ENCODE data around the gene ACP3. TPM values are rescaled to one million over a fixed set of nuclear protein-coding genes. Genes with fewer than 3 reads are reported as not detected.

The ACP3 gene
- total RNA-seq, 4 donors from 2014 or later, result 0.22 TPM; not detected in 3

DNA sequence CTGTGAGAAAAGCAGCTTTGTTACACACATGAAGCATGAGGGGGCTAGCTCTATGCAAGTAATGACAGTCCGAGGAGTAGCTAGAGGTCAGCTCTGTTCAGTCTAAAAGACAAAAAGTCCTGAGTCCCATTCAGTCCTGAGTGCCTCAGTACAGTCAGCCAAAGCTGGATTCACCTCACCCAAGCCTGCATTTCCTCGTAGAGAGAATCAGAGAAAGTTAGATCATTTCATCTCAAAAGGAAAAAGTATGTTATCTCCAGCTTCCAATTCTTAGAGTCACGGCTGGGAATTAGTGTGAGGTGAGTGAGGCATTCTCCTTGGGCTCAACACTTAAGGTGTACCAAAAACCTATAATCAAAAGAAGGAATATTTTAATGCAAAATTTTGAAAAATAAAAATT lies 5.9 kb upstream of the ACP3 start:
- intact Hi-C loops (cut with DNase I; ENCODE audit: low total_unique reads), result no loop called here
- Histone ChIP-seq H3K4me3 (no peak overlapping the region), H3K4me1 (no peaks in the 10 kb centered on the region), H3K9me3 (no peaks in the 10 kb centered on the region), H3K36me3 (no peaks in the 10 kb centered on the region), H3K27ac (no peak overlapping the region), H3K27me3 (no peaks in the 10 kb centered on the region)
- DNase-seq, result no peak
- TF ChIP-seq POLR2A (IDR thresholded peaks at IDR 0.05), result no peak
- TF ChIP-seq, protein P1, sequence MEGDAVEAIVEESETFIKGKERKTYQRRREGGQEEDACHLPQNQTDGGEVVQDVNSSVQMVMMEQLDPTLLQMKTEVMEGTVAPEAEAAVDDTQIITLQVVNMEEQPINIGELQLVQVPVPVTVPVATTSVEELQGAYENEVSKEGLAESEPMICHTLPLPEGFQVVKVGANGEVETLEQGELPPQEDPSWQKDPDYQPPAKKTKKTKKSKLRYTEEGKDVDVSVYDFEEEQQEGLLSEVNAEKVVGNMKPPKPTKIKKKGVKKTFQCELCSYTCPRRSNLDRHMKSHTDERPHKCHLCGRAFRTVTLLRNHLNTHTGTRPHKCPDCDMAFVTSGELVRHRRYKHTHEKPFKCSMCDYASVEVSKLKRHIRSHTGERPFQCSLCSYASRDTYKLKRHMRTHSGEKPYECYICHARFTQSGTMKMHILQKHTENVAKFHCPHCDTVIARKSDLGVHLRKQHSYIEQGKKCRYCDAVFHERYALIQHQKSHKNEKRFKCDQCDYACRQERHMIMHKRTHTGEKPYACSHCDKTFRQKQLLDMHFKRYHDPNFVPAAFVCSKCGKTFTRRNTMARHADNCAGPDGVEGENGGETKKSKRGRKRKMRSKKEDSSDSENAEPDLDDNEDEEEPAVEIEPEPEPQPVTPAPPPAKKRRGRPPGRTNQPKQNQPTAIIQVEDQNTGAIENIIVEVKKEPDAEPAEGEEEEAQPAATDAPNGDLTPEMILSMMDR (IDR thresholded peaks at IDR 0.05 in 4 of 5, conservative IDR thresholded peaks at IDR 0.05 in 1 of 5), result no peak
- in situ Hi-C loops (cut with MboI; ENCODE audit: low sequenced_read_pairs in 4 of 4), result no loop called here
- ATAC-seq, result no peak

DNA sequence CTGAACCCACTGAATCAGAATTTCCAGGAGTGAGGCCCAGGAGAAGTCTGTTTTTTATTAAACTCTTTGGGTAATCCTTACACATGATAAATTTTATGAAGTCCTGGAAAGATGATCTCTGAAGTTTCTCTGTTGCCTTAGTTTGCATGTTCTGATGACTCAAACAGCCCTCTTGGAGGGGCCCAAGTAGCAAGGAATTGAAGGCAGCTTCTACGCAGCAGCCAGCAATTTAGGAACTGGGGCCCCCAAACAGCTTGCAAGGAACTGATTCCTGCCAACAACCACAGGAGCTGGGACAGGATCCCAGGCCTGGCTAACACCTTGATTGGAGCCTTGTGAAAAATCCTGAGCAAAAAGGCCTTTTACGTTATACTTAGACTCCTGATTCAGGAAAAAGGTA lies 5.4 kb upstream of the ACP3 start:
- TF ChIP-seq POLR2A (IDR thresholded peaks at IDR 0.05), result no peak
- TF ChIP-seq, protein P1 (IDR thresholded peaks at IDR 0.05 in 4 of 5, conservative IDR thresholded peaks at IDR 0.05 in 1 of 5), result no peak
- Histone ChIP-seq H3K27me3 (no peaks in the 10 kb centered on the region), H3K9me3 (no peaks in the 10 kb centered on the region), H3K4me3 (no peak overlapping the region), H3K27ac (no peak overlapping the region), H3K4me1 (no peaks in the 10 kb centered on the region), H3K36me3 (no peaks in the 10 kb centered on the region)
- ATAC-seq, result no peak
- DNase-seq, result no peak
- in situ Hi-C loops (cut with MboI; ENCODE audit: low sequenced_read_pairs in 4 of 4), result no loop called here
- intact Hi-C loops (cut with DNase I; ENCODE audit: low total_unique reads), result no loop called here

DNA sequence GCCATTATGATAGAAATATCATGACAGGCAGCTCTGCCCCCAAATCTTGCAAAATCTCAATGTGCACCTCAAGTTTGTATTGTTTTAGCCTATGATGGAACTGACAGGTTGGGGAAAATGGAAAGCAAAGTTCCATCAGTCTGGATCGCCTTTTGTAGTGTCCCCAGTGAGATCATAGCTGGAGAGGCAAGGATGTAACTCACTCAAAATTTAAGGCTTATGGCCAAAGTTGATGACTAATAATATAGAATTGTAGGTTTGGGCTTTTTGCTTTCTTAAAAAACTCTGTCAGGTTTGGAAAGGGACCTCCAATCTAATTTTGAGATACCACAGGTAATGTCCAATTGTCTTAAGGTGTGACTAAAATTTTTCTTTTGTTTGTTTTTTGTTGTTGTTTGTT lies 1.4 kb upstream of the ACP3 start:
- no peak for ATAC-seq
- no peaks in the 10 kb centered on the region for H3K27me3 ChIP-seq
- H3K4me3 ChIP-seq, result no peak overlapping the region
- intact Hi-C loops (cut with DNase I; ENCODE audit: low total_unique reads), result no loop called here
- no peak for DNase-seq
- no peak overlapping the region for H3K27ac ChIP-seq
- H3K4me1 ChIP-seq, result no peaks in the 10 kb centered on the region
- TF ChIP-seq, protein P1 (IDR thresholded peaks at IDR 0.05 in 4 of 5, conservative IDR thresholded peaks at IDR 0.05 in 1 of 5), result no peak
- TF ChIP-seq POLR2A (IDR thresholded peaks at IDR 0.05), result no peak
- H3K36me3 ChIP-seq, result no peaks in the 10 kb centered on the region
- in situ Hi-C loops (cut with MboI; ENCODE audit: low sequenced_read_pairs in 4 of 4), result no loop called here
- no peaks in the 10 kb centered on the region for H3K9me3 ChIP-seq

DNA sequence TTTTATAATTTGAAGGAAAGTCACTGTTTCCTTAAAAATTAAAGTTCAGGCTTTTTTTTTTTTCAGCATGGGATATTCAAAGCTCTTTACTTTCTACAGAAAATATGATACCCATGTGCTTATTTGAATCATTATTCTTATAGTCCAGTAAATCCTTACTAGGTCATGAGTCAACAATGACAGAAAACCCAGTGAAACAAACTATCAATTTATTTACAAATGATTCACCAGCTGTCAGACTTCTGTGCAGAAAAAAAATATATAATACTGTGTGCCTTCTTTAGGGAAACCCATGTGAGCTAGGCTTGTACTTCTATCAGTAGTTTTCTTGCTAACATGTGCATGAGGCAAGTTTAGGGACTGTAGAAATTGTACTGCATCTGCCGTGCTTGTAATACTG lies 1.2 kb downstream of the ACP3 start:
- no peaks in the 10 kb centered on the region for H3K36me3 ChIP-seq
- H3K4me1 ChIP-seq, result no peaks in the 10 kb centered on the region
- ATAC-seq, result no peak
- intact Hi-C loops (cut with DNase I; ENCODE audit: low total_unique reads) (no loop called here), in situ Hi-C loops (cut with MboI; ENCODE audit: low sequenced_read_pairs in 4 of 4) (no loop called here)
- no peak overlapping the region for H3K27ac ChIP-seq
- no peak for TF ChIP-seq POLR2A (IDR thresholded peaks at IDR 0.05)
- TF ChIP-seq, protein P1 (IDR thresholded peaks at IDR 0.05 in 4 of 5, conservative IDR thresholded peaks at IDR 0.05 in 1 of 5), result no peak
- no peak overlapping the region for H3K4me3 ChIP-seq
- H3K27me3 ChIP-seq, result no peaks in the 10 kb centered on the region
- H3K9me3 ChIP-seq, result no peaks in the 10 kb centered on the region
- DNase-seq, result no peak

DNA sequence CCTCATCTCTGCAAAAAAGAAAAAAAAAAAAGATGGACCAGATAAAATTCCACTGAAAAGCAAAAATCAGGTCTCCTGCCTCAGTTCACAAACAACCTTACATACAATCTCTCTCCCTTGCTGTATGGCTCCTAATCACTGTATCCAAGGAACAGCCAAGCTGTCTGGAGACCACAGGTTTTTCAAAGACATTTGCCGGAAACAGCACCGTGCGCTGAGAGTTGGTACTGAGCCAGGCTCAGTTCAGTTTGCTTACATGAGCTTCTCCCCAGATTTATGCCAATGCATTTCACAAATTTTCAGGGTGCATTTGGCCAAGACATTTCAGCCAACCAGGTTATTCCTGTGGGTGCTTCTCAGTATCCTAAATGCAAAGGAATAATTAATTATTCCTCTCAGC lies 4.1 kb downstream of the ACP3 start:
- TF ChIP-seq, protein P1 (IDR thresholded peaks at IDR 0.05 in 4 of 5, conservative IDR thresholded peaks at IDR 0.05 in 1 of 5), result no peak
- no peak for TF ChIP-seq POLR2A (IDR thresholded peaks at IDR 0.05)
- DNase-seq, result no peak
- intact Hi-C loops (cut with DNase I; ENCODE audit: low total_unique reads), result no loop called here
- H3K9me3 ChIP-seq, result no peaks in the 10 kb centered on the region
- no peaks in the 10 kb centered on the region for H3K36me3 ChIP-seq
- H3K4me3 ChIP-seq, result no peak overlapping the region
- no peaks in the 10 kb centered on the region for H3K27me3 ChIP-seq
- no peak for ATAC-seq
- in situ Hi-C loops (cut with MboI; ENCODE audit: low sequenced_read_pairs in 4 of 4), result no loop called here
- no peaks in the 10 kb centered on the region for H3K4me1 ChIP-seq
- H3K27ac ChIP-seq, result no peak overlapping the region

Data from gastrocnemius medialis (tissue), 4 donors.